T-cell (primary cell): Measurements from ENCODE around the gene CEACAM16. TPM values are rescaled to one million over a fixed set of nuclear protein-coding genes. Genes with fewer than 3 reads are reported as not detected.

Experiments used
- ATAC-seq, 4 experiments: fragments of 200-7000 bp in 3 of 4; fragments of 150-1000 bp in 1 of 4; cut with Tn5 transposase; replicated peaks in 1 of 4; 1 replicate in 3 of 4; 2 replicates in 1 of 4; pipeline ENCODE4 v1.10.0; 2021; ENCODE audit warnings: moderate library complexity in 3 of 4, mild to moderate bottlenecking in 2 of 4, moderate number of reproducible peaks in 1 of 4
- CTCF ChIA-PET, 2 donors: fragments of 300-600 bp; sonication (Branson Sonifier 250); formaldehyde crosslinking; loops; one replicate each; lab custom pipeline; 2022; ENCODE audit warnings: antibody characterized with exemption in 2 of 2; lab: Charles Lee
- POLR2A ChIA-PET, 2 donors: fragments of 300-600 bp; sonication (Branson Sonifier 250); formaldehyde crosslinking; loops; one replicate each; lab custom pipeline; 2022; ENCODE audit warnings: antibody characterized with exemption in 2 of 2; lab: Charles Lee
- DNase-seq, 35 experiments: peaks; one replicate each; pipeline versions ENCODE4 v3.0.0 to v3.0.0-alpha.2; 2013 to 2023
- H3K27ac ChIP-seq: one replicate; pipeline ENCODE4 v1.5.1; 2013; ENCODE audit warnings: low read length
- H3K27me3 ChIP-seq, 2 experiments: replicated peaks in 1 of 2; 1 replicate in 1 of 2; 2 replicates in 1 of 2; pipeline versions ENCODE4 v1.6.1 to v1.7.0; 2013; ENCODE audit warnings: low read length in 1 of 2, mixed read lengths in 1 of 2; ENCODE audit not compliant: control insufficient read depth in 2 of 2, insufficient read depth in 2 of 2; ENCODE audit errors: extremely low read depth in 1 of 2
- H3K36me3 ChIP-seq, 2 donors: 1 replicate in 1 of 2; 2 replicates in 1 of 2; pipeline versions ENCODE4 v1.6.1 to v1.7.0; 2013; ENCODE audit warnings: low read length in 1 of 2; ENCODE audit not compliant: control insufficient read depth in 2 of 2, insufficient read depth in 1 of 2; ENCODE audit errors: extremely low read depth in 1 of 2
- H3K4me1 ChIP-seq, 2 experiments: 1 replicate in 1 of 2; 2 replicates in 1 of 2; pipeline versions ENCODE4 v1.6.1 to v1.7.0; 2013; ENCODE audit warnings: low read length in 2 of 2, mixed read lengths in 1 of 2; ENCODE audit not compliant: insufficient read depth in 2 of 2, control insufficient read depth in 1 of 2; ENCODE audit errors: extremely low read depth in 1 of 2
- H3K4me3 ChIP-seq, 2 donors: 1 replicate in 1 of 2; 2 replicates in 1 of 2; pipeline versions ENCODE4 v1.5.1 to v1.7.0; 2013; ENCODE audit warnings: mild to moderate bottlenecking in 2 of 2, low read length in 1 of 2, moderate library complexity in 1 of 2; ENCODE audit not compliant: control insufficient read depth in 1 of 2; ENCODE audit errors: extremely low read depth in 1 of 2
- H3K9me3 ChIP-seq: 2 replicates; pipeline ENCODE4 v1.7.0; 2013
- H3K27ac Mint-ChIP-seq, 2 donors: one replicate each; pipeline ENCODE4 v1.8.0; 2020 to 2021; ENCODE audit warnings: mild to moderate bottlenecking in 2 of 2, mixed read lengths in 2 of 2
- H3K27me3 Mint-ChIP-seq, 2 donors: one replicate each; pipeline ENCODE4 v1.8.0; 2021 to 2022; ENCODE audit warnings: mixed read lengths in 2 of 2
- H3K36me3 Mint-ChIP-seq: one replicate; pipeline ENCODE4 v1.8.0; 2021; ENCODE audit warnings: mixed read lengths
- H3K4me1 Mint-ChIP-seq, 3 donors: one replicate each; pipeline ENCODE4 v1.8.0; 2020 to 2022; ENCODE audit warnings: mixed read lengths in 3 of 3, mild to moderate bottlenecking in 1 of 3
- H3K4me3 Mint-ChIP-seq, 3 donors: one replicate each; pipeline ENCODE4 v1.8.0; 2020 to 2022; ENCODE audit warnings: mild to moderate bottlenecking in 3 of 3, mixed read lengths in 3 of 3, moderate library complexity in 3 of 3
- H3K9me3 Mint-ChIP-seq, 3 donors: one replicate each; pipeline ENCODE4 v1.8.0; 2020 to 2022; ENCODE audit warnings: mixed read lengths in 3 of 3
- WGBS: methylation state at CpG from one replicate; pipeline ENCODE4 v1.1.5; 2013; ENCODE audit warnings: missing lambda C conversion rate; ENCODE audit not compliant: insufficient coverage; 5-methylcytosine and 5-hydroxymethylcytosine counted together
- total RNA-seq, 35 experiments: library from RNA in 6 of 35; stranded (reverse) in 6 of 35; fragments of 120-200 nt in 1 of 35; gene quantifications; one replicate each; pipeline versions ENCODE4 v1.2.1 to v1.2.4 and lab custom pipeline; 2013 to 2026

Gene CEACAM16
- total RNA-seq, 5 donors from 2014 or later (not counting 1 experiment from before 2014, with no cell fraction given), result not detected

DNA sequence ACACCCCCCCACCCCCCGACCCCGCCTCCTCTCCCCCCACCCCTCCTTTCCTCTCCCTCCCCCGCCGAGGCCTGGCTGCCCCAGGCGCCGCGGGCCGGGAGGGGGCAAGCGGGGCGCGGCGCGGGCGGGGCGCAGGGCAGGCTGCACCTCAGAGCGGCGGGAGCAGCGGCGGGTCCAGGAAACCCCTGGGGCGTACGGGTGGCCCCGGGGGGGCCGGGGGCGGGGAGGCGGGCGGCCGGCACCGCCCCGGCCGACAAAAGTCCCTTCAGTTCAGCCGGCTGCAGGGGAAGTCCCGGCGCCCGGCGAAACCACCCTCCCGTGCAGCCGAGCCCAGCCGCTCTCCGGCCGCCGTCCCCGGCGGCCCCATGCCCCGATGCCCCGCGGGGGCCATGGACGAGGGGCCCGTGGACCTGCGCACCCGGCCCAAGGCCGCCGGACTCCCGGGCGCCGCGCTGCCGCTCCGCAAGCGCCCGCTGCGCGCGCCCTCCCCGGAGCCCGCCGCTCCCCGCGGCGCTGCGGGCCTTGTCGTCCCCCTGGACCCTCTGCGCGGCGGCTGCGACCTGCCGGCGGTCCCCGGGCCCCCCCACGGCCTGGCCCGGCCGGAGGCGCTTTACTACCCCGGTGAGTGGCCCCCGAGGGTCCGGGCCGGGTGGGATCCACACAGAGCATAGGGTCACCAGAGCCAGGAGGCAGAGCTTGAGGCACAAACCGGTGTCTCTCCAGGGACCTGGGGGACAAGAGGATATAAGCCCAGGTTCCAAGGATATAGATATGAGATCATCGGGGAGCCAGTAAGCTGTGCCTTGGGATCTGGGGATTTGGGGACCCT, 49.7 kb downstream of the CEACAM16 start, which contains the start of gene BCL3:
Gene BCL3 (plus strand): TSS at position 283 of the 829 bp plus-strand sequence. CDS start 83 bp downstream, at position 366.
- Histone ChIP-seq H3K36me3 (peaks cover 0 to 8% of the 10 kb centered on the region in 2 donors), H3K27ac (peak within 1 kb of the TSS; percentile 98), H3K9me3 (no peaks in the 10 kb centered on the region), H3K4me3 (peak within 1 kb of the TSS; percentile 52 to 67), H3K4me1 (peaks cover 10 to 63% of the 10 kb centered on the region in 2 experiments), H3K27me3 (no peaks in the 10 kb centered on the region)
- H3K27ac Mint-ChIP-seq, result peak within 1 kb of the TSS; percentile 93 to 95
- H3K27me3 Mint-ChIP-seq, result no peaks in the 10 kb centered on the region
- H3K4me3 Mint-ChIP-seq, result peak within 1 kb of the TSS; percentile 90 to 92 (median 91)
- under 1% methylated on average over 84 of the region's 88 CpGs for WGBS
- CTCF ChIA-PET, result interaction anchor here in 1 of 2 donors (0.6 kb wide), 1 partner anchor 31 kb away, joined by 8 read pairs; no protein-coding TSS in a partner anchor
- H3K36me3 Mint-ChIP-seq, result peaks cover 6% of the 10 kb centered on the region
- POLR2A ChIA-PET, result no interaction called here
- ATAC-seq (peak; percentile 39 to 56 (median 42)), DNase-seq (peak in 34 of 35 experiments; percentile 54 to 90 (median 68))
- H3K9me3 Mint-ChIP-seq, result no peaks in the 10 kb centered on the region
- H3K4me1 Mint-ChIP-seq, result peaks cover 55 to 75% (median 59%) of the 10 kb centered on the region in 3 donors

- Mint-ChIP-seq H3K27me3 (no peaks in the 10 kb centered on the region), H3K9me3 (no peaks in the 10 kb centered on the region), H3K4me1 (peaks cover 60 to 81% (median 64%) of the 10 kb centered on the region in 3 donors), H3K4me3 (peak overlapping the region; percentile 85 to 89 (median 85)), H3K36me3 (peaks cover 6% of the 10 kb centered on the region), H3K27ac (peak overlapping the region; percentile 88 to 94)
- ChIA-PET CTCF (no interaction called here), POLR2A (no interaction called here)
- Histone ChIP-seq H3K36me3 (peaks cover 0 to 8% of the 10 kb centered on the region in 2 donors), H3K4me1 (peaks cover 14 to 69% of the 10 kb centered on the region in 2 experiments), H3K27me3 (no peaks in the 10 kb centered on the region), H3K4me3 (peak overlapping the region in 1 of 2 donors; percentile 65), H3K9me3 (no peaks in the 10 kb centered on the region), H3K27ac (peak overlapping the region; percentile 90)
- DNase-seq (no peak), ATAC-seq (no peak)
- 20% methylated on average over 1 of the region's 1 CpG for WGBS
These were observed 50.3 kb downstream of the CEACAM16 start for GRCh38 chr19:44749292-44749691.

- peak overlapping the region; percentile 90 for H3K27ac ChIP-seq
- Mint-ChIP-seq H3K27ac (peak overlapping the region; percentile 88 to 94), H3K27me3 (no peaks in the 10 kb centered on the region), H3K4me3 (peak overlapping the region; percentile 85 to 89 (median 85)), H3K36me3 (peaks cover 6% of the 10 kb centered on the region), H3K4me1 (peaks cover 66 to 88% (median 70%) of the 10 kb centered on the region in 3 donors), H3K9me3 (no peaks in the 10 kb centered on the region)
- no peak for DNase-seq
- ATAC-seq, result no peak
- H3K4me3 ChIP-seq, result peak overlapping the region in 1 of 2 donors; percentile 19
- H3K36me3 ChIP-seq, result peaks cover 0 to 8% of the 10 kb centered on the region in 2 donors
- peaks cover 21 to 76% of the 10 kb centered on the region in 2 experiments for H3K4me1 ChIP-seq
- ChIA-PET POLR2A (interaction anchor here in 1 of 2 donors (0.6 kb wide), 1 partner anchor 534 kb away, joined by 5 read pairs; no protein-coding TSS in a partner anchor), CTCF (interaction anchor here in 1 of 2 donors (1.3 kb wide), 1 partner anchor 20 kb away, joined by 3 read pairs; no protein-coding TSS in a partner anchor)
- 89% methylated on average over 8 of the region's 10 CpGs for WGBS
- H3K27me3 ChIP-seq, result no peaks in the 10 kb centered on the region
- no peaks in the 10 kb centered on the region for H3K9me3 ChIP-seq
These were observed 51.0 kb downstream of the CEACAM16 start for GRCh38 chr19:44749994-44750393.

DNA sequence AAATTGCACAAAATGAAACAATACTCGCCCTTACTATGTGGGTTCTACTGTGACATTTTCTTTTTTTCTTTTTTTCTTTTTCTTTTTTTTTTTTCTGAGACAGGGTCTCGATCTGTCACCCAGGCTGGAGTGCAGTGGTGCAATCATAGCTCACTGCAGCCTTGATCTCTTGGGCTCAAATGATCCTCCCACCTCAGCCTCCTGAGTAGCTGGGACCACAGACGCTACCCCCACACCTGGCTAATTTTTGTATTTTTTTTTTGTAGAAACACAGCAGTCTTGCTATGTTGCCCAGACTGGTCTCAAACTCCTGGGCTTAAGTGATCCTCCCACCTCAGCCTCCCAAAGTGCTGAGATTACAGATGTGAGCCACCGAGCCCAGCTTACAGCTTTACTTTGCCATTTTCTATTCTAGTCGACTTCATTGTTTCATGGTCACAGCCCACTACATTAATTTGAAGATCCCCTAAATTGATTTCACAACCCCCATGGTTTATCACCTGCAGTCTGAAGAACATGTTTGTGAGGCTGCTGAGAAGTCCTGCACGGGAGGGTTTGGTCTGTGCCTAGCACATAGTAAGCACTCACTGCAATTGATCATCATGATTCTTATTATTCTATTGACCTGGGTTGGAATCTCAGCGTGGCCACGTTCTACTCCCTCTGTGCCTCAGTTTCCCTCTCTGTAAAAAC, 53.3 kb downstream of the CEACAM16 start:
- H3K27me3 Mint-ChIP-seq, result no peaks in the 10 kb centered on the region
- Histone ChIP-seq H3K9me3 (no peaks in the 10 kb centered on the region), H3K27ac (peak overlapping the region; percentile 87), H3K27me3 (no peaks in the 10 kb centered on the region), H3K4me1 (peaks cover 24 to 89% of the 10 kb centered on the region in 2 experiments), H3K4me3 (peak overlapping the region in 1 of 2 donors; percentile 52), H3K36me3 (peaks cover 0 to 19% of the 10 kb centered on the region in 2 donors)
- H3K9me3 Mint-ChIP-seq, result no peaks in the 10 kb centered on the region
- WGBS, result no CpG with 5 or more reads among the region's 8 CpGs
- ChIA-PET CTCF (interaction anchor here in 1 of 2 donors (1.8 to 2.2 kb wide), 2 partner anchors 18 to 28 kb away, joined by 9 to 15 read pairs; no protein-coding TSS in a partner anchor), POLR2A (no interaction called here)
- H3K27ac Mint-ChIP-seq, result peak overlapping the region; percentile 93 to 94
- H3K36me3 Mint-ChIP-seq, result peaks cover 9% of the 10 kb centered on the region
- peak overlapping the region; percentile 84 to 89 (median 85) for H3K4me3 Mint-ChIP-seq
- DNase-seq (no peak), ATAC-seq (no peak)
- H3K4me1 Mint-ChIP-seq, result peaks cover 73 to 81% (median 75%) of the 10 kb centered on the region in 3 donors

- Mint-ChIP-seq H3K9me3 (no peaks in the 10 kb centered on the region), H3K4me1 (peaks cover 71 to 74% (median 72%) of the 10 kb centered on the region in 3 donors), H3K27ac (peak overlapping the region; percentile 93 to 94), H3K36me3 (peaks cover 13% of the 10 kb centered on the region), H3K4me3 (peak overlapping the region; percentile 84 to 89 (median 85)), H3K27me3 (no peaks in the 10 kb centered on the region)
- POLR2A ChIA-PET, result no interaction called here
- WGBS, result 3% methylated on average over 5 of the region's 18 CpGs
- peak overlapping the region; percentile 11 to 52 for H3K4me3 ChIP-seq
- peaks cover 24 to 81% of the 10 kb centered on the region in 2 experiments for H3K4me1 ChIP-seq
- H3K27me3 ChIP-seq, result no peaks in the 10 kb centered on the region
- H3K27ac ChIP-seq, result peak overlapping the region; percentile 87
- DNase-seq, result peak; percentile 72 to 98 (median 95)
- peaks cover 5 to 24% of the 10 kb centered on the region in 2 donors for H3K36me3 ChIP-seq
- H3K9me3 ChIP-seq, result no peaks in the 10 kb centered on the region
- ATAC-seq, result peak; percentile 82 to 84 (median 83)
- CTCF ChIA-PET, result interaction anchor here (0.6 to 2.2 kb wide), 4 partner anchors 17 to 30 kb away, joined by 3 to 15 read pairs (median 6); no protein-coding TSS in a partner anchor
These were observed 54.1 kb downstream of the CEACAM16 start for GRCh38 chr19:44752816-44753625.
